GM19351 (cell line): Measurements from ENCODE around the gene ANKRD13D.

Experiments used
- ATAC-seq: cut with Tn5 transposase; IDR thresholded peaks from one replicate; pipeline ENCODE4 v1.9.1; 2021; ENCODE audit warnings: mild to moderate bottlenecking, moderate library complexity; ENCODE audit not compliant: unreplicated experiment

Gene ANKRD13D

GRCh38 chr11:67273260-67273990 lies 15.7 kb upstream of the ANKRD13D start:
- ATAC-seq, result no peak

DNA sequence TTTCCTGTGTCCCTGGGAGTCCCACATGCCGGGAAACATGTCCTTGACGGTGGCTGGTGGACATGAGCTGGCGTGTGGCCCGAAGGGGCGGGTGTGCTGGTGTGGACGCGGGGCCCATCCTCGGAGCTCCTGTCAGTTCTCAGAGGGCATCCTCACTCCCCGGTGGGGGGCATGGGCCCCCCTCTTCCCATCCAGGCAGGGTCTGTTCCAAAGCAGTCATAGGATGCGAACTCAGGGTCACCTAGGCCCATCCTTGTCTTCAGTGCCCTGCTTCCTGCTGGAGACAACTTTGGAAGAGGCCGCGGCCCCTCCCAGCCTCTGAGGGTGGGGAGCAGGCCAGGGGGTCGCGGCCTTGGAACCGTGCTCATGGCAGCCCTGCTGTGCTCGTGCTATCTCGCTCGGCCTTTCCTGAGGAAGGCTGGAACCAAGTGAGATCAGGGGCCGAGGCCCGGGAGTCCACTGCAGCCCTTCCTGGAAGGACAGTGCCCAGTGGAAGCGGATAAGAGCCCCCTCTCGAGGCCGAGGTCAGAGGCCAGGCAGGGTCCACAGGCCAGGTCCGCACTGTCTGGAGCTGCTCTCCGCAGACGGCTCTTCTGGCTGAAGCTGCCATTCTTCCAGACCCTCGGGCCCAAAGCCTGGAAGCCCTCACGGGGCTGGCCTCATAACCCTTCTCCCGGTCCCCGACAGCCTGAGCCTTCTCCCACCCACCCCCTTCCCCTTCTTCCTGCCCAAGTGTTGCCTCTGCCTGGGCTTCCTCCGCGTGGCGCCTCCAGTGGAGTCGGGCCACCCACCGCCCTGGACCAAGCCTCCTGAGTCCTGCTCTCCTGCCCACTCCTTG lies 14.1 kb upstream of the ANKRD13D start:
- ATAC-seq, result no peak

DNA sequence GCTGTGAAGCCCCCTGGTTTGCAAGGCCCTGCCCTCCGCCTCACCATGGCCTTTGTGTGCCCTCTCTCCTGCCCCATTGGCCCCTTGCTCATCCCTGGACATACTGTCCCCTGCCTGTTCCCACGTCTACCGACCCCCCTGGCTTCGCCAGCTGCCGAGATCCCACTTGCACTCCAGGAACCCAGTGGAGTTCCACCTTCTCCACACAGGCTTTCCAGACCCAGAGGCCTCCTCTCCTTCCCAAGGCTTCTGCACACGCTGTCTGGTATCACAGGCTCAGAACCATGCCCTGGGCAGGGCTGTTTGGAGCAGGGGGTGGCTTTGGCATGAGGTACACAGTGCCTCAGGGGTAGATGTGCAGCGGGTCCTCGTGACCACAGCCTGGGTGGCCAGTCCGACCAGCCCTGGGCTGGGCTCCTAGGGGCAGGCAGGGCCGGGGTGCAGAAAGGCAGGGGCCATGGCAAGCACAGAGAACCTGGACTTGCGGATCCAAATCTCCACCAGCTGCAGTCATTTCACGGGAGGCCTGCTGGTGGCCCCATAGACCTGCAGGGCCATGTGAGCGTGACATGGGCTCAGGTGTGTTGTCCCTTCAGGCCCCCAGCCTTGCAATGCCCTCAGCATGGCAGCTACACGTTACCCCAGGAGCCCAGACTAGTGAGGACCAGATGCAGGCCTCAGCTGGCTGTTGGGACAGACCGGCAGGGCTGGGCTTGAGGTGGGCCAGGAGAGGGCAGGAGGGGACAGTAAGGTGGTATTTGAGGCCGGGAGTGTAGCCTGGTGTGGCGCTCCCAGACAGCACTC lies 13.3 kb upstream of the ANKRD13D start:
- no peak for ATAC-seq

GRCh38 chr11:67276781-67277230 lies 12.3 kb upstream of the ANKRD13D start:
- ATAC-seq, result no peak

GRCh38 chr11:67277231-67277961 lies 11.7 kb upstream of the ANKRD13D start:
- peak; percentile 88 for ATAC-seq

DNA sequence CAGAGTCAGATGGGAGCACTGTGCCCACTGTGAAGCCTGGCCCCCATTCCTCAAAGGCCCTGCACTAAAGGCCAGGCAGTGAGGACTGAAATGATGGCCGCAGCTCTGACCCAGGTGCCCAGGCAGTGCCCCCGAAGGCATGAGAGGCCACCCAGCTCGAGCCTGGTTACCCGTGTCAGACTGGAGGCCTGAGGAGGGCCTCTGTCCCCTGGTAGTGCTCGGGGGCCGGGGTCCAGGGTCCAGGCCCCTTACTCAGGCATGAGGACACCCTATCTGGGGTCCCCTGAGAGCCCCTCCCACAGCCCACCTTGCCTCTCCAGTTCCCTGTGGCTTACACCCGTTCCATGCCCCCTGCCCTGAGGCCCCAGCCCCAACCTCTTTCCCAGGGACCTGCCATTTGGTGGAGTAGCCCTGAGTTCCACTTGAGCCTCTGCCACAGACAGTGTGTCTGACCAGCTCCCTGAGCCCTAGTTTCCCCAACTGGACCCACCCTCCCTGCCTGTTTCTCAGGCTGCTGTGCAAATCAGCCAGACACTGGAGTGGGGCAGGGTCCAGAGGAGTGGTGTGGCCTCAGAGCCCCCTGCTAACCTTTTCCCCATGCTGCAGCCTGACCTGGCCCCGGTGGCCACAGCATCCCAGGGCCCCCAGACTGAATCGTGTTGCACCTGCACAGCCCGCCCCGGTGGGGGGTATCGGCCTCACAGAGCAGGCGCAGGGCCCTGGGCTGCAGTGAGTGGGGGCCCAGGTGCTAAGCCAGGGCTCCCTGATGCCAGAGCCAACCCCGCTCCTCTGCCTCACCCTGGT lies 10.8 kb upstream of the ANKRD13D start:
- no peak for ATAC-seq

DNA sequence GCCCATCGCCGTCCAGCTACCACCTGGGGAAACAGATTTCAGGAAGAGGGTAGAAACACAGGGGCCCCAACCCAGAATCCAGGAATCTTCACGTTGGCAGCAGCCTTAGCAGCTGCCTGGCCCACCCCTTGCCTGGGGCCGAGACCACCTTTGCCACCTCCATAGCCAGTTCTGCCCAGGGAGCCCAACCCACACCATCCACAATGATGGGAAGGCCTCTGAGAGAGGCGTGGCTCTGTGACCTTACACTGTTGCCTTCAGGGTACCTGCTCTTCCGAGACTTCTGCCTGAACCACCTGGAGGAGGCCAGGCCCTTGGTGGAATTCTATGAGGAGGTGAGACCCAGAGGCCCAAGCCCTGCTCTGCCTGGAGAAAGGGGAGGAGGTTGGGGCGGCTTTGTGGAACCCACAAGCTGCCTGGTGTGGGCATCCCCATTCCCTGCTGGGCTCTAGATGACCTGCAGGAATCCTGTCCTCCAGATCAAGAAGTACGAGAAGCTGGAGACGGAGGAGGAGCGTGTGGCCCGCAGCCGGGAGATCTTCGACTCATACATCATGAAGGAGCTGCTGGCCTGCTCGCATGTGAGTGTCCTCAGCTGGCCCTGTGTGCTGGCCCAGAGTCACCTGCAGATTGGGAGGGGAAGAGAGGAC lies 10.0 kb upstream of the ANKRD13D start:
- no peak for ATAC-seq

GRCh38 chr11:67279589-67280340 lies 9.3 kb upstream of the ANKRD13D start:
- no peak for ATAC-seq

GRCh38 chr11:67280341-67280787 lies 8.7 kb upstream of the ANKRD13D start:
- ATAC-seq, result no peak

DNA sequence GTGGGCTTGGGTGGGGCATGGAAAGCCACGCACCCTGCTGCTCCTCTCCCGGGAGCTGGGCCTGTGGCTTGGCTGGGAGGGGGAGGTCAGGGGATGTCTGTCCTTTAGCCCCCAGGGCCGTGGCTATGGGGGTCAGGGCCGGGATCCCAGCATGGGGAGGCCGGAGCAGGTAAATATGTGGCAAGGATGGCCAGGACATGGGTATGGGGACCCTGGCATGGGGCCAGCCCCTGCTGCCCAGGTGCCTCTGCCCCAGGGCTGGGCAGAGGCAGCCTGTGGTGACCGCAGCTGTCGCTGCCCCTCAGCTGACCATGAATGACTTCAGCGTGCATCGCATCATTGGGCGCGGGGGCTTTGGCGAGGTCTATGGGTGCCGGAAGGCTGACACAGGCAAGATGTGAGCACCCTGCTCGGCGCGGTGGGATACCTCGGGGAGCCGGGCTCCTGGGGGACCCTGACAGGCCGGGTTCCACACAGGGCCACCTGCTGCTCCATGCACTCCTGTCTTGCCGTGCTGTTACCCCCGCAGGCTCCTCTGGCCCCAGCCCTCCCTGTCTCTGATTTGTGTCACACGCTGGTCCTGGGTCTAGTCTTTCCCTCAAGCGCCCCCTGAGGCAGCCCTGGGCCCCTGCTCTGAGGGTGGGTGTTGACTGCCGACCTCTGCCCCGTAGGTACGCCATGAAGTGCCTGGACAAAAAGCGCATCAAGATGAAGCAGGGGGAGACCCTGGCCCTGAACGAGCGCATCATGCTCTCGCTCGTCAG lies 8.1 kb upstream of the ANKRD13D start:
- no peak for ATAC-seq

- ATAC-seq, result no peak
Observed at GRCh38 chr11:67281552-67282150, 7.5 kb upstream of the ANKRD13D start.

DNA sequence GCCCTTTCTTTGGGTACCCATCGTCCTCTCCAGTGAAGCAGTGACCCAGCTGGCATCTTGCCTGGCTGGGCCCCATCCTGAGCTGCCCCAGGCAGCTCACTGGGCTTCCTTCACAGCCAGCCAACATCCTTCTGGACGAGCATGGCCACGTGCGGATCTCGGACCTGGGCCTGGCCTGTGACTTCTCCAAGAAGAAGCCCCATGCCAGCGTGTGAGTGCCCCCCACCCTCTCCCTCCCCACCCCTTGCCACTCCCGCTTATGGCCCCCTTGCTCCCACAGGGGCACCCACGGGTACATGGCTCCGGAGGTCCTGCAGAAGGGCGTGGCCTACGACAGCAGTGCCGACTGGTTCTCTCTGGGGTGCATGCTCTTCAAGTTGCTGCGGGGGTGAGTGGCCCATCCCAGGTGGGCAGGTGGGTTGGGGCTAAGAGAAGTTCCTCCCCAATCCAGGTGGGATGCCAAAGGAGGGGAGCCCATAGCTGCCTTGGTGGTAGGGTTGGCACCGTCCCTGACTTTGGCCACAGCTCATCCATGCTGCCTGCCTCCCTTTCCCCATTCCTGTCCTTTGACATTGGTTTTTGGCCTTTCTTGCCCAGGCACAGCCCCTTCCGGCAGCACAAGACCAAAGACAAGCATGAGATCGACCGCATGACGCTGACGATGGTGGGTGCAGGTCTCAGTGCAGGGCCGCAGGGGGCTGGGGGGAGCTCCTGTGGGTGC lies 6.8 kb upstream of the ANKRD13D start:
- ATAC-seq, result no peak

GRCh38 chr11:67282876-67283371 lies 6.2 kb upstream of the ANKRD13D start:
- ATAC-seq, result no peak

DNA sequence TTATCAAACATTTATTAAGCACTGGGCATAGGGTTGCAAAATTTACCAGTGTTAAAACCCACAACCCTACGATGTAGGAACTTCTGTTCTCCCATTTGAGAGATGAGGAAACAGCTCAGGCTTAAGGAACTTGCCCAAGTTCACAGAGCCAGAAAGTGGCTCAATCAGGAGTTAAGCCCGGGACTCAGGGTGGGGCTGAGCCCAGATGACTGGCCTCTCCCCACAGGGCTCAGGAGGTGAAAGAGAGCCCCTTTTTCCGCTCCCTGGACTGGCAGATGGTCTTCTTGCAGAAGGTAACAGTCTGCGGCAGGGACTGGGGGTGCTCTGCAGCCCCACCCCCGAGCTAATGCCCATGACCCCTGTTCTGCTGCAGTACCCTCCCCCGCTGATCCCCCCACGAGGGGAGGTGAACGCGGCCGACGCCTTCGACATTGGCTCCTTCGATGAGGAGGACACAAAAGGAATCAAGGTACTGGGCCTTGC lies 5.6 kb upstream of the ANKRD13D start:
- no peak for ATAC-seq

DNA sequence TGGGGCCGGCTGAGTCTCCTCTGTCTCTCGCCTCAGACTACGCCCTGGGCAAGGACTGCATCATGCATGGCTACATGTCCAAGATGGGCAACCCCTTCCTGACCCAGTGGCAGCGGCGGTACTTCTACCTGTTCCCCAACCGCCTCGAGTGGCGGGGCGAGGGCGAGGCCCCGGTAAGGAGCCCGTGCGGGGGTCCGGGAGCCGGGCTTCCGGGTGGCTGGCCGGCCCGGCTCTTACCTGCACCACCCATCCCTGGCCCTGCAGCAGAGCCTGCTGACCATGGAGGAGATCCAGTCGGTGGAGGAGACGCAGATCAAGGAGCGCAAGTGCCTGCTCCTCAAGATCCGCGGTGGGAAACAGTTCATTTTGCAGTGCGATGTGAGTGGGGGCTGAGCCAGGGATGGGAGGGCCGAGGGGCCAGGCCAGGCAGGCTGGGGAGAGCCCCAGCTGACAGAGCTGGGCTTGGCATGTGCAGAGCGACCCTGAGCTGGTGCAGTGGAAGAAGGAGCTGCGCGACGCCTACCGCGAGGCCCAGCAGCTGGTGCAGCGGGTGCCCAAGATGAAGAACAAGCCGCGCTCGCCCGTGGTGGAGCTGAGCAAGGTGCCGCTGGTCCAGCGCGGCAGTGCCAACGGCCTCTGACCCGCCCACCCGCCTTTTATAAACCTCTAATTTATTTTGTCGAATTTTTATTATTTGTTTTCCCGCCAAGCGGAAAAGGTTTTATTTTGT lies 4.1 kb upstream of the ANKRD13D start:
- ATAC-seq, result no peak
